Caco-2 (cell line): ENCODE data around the gene NDUFV3. TPM values are rescaled to one million over a fixed set of nuclear protein-coding genes. Genes with fewer than 3 reads are reported as not detected.
"Not testable (repeated sequence)": the region's sequence is repeated elsewhere in the genome, so short reads cannot be mapped to it uniquely, and the experiment has no call there.

ENCODE experiments used
- BruUV-seq: library from RNA; stranded (reverse); fragments of 400-500 nt; replicated peaks from 2 replicates; lab custom pipeline; 2021; lab: Mats Ljungman, UMichigan
- CTCF ChIA-PET: fragments of 300-600 bp; sonication (Branson Sonifier 250); formaldehyde crosslinking; loops from one replicate; lab custom pipeline; 2022; ENCODE audit warnings: antibody characterized with exemption; lab: Charles Lee
- POLR2A ChIA-PET: fragments of 300-600 bp; sonication (Branson Sonifier 250); formaldehyde crosslinking; loops from one replicate; lab custom pipeline; 2022; ENCODE audit warnings: antibody characterized with exemption; lab: Charles Lee
- DNase-seq, 2 experiments: peaks; one replicate each; pipeline versions ENCODE4 v3.0.0 to v3.0.0-alpha.2; 2020 to 2022
- H3K27me3 ChIP-seq: replicated peaks from 2 replicates; pipeline ENCODE4 v1.6.0; 2011; ENCODE audit warnings: low read length; ENCODE audit not compliant: control insufficient read depth, insufficient read depth
- H3K36me3 ChIP-seq: 2 replicates; pipeline ENCODE4 v1.5.1; 2011; ENCODE audit warnings: low read length; ENCODE audit not compliant: control insufficient read depth, insufficient read depth
- H3K4me1 ChIP-seq: fragments of 250-450 bp; sonication (Bioruptor Pico); 2 replicates; pipeline ENCODE4 v1.5.1; 2020; ENCODE audit warnings: mild to moderate bottlenecking
- H3K4me3 ChIP-seq: 2 replicates; pipeline ENCODE4 v1.5.1; 2011; ENCODE audit warnings: low read depth, mild to moderate bottlenecking, control low read depth, low read length
- H3K9me3 ChIP-seq: fragments of 250-450 bp; sonication (Bioruptor Pico); 2 replicates; pipeline ENCODE4 v1.5.1; 2020; ENCODE audit warnings: mild to moderate bottlenecking, moderate library complexity
- H3K27ac Mint-ChIP-seq: one replicate; pipeline ENCODE4 v1.8.0; 2022; ENCODE audit warnings: mixed read lengths; ENCODE audit not compliant: unreplicated experiment
- H3K27me3 Mint-ChIP-seq: one replicate; pipeline ENCODE4 v1.8.0; 2022; ENCODE audit warnings: mixed read lengths; ENCODE audit not compliant: insufficient read depth, unreplicated experiment
- H3K36me3 Mint-ChIP-seq: one replicate; pipeline ENCODE4 v1.8.0; 2022; ENCODE audit warnings: mild to moderate bottlenecking, mixed read lengths; ENCODE audit not compliant: insufficient read depth, unreplicated experiment
- H3K4me1 Mint-ChIP-seq: one replicate; pipeline ENCODE4 v1.8.0; 2022; ENCODE audit warnings: low read depth, mixed read lengths; ENCODE audit not compliant: unreplicated experiment
- H3K4me3 Mint-ChIP-seq: one replicate; pipeline ENCODE4 v1.8.0; 2022; ENCODE audit warnings: mild to moderate bottlenecking, moderate library complexity, mixed read lengths; ENCODE audit not compliant: unreplicated experiment
- H3K9me3 Mint-ChIP-seq: one replicate; pipeline ENCODE4 v1.8.0; 2022; ENCODE audit warnings: mixed read lengths; ENCODE audit not compliant: unreplicated experiment
- CTCF ChIP-seq, 2 experiments: fragments of 200-600 bp in 1 of 2; IDR thresholded peaks; 1 replicate in 1 of 2; 2 replicates in 1 of 2; pipeline versions ENCODE4 v1.5.1 to v1.8.0; 2011 to 2022; ENCODE audit warnings: antibody characterized with exemption in 1 of 2, control low read depth in 1 of 2, inconsistent platforms in 1 of 2, low read depth in 1 of 2, low read length in 1 of 2, mild to moderate bottlenecking in 1 of 2, moderate library complexity in 1 of 2; ENCODE audit not compliant: insufficient read depth in 1 of 2, severe bottlenecking in 1 of 2, unreplicated experiment in 1 of 2
- intact Hi-C: fragments of 100-400 bp; cut with micrococcal nuclease; formaldehyde crosslinking; loops from one replicate; pipeline ENCODE4 v1.10.0; 2022; ENCODE audit not compliant: unreplicated experiment
- total RNA-seq: library from RNA; stranded (reverse); gene quantifications from 2 replicates; pipeline ENCODE4 v1.2.3, GENCODE V29; 2022

The NDUFV3 gene
- total RNA-seq, 1 experiment from 2014 or later: 32.5 TPM

- ChIA-PET POLR2A (interaction anchor here (0.6 kb wide), 1 partner anchor 38 kb away, joined by 3 read pairs; no protein-coding TSS in a partner anchor), CTCF (interaction anchor here (0.9 kb wide), 1 partner anchor 22 kb away, joined by 3 read pairs; no protein-coding TSS in a partner anchor)
- Mint-ChIP-seq H3K36me3 (peaks cover 76% of the 10 kb centered on the region), H3K4me3 (peak overlapping the region; percentile 97), H3K27ac (peak overlapping the region; percentile 99), H3K4me1 (peaks cover 35% of the 10 kb centered on the region)
- not testable (repeated sequence) for H3K27me3 ChIP-seq, H3K9me3 ChIP-seq, H3K27me3 Mint-ChIP-seq, DNase-seq, BruUV-seq, H3K36me3 ChIP-seq, H3K9me3 Mint-ChIP-seq
- Histone ChIP-seq H3K4me3 (peak overlapping the region; percentile 23), H3K4me1 (peaks cover 58% of the 10 kb centered on the region)
- intact Hi-C loops: loop anchor here (2.0 kb wide), 2 partner anchors 21 to 41 kb away; partner anchors contain the start of gene PKNOX1
These were observed 40.9 kb downstream of the NDUFV3 start for GRCh38 chr21:42933973-42934372.

GRCh38 chr21:42936360-42936759 lies 43.3 kb downstream of the NDUFV3 start:
- H3K36me3 ChIP-seq, H3K4me3 ChIP-seq, CTCF ChIA-PET, H3K9me3 Mint-ChIP-seq, BruUV-seq, H3K27me3 Mint-ChIP-seq, H3K27me3 ChIP-seq, H3K9me3 ChIP-seq, POLR2A ChIA-PET, intact Hi-C loops: not testable (repeated sequence)
- peaks cover 84% of the 10 kb centered on the region for H3K36me3 Mint-ChIP-seq
- H3K4me1 ChIP-seq: peaks cover 55% of the 10 kb centered on the region
- peaks cover 35% of the 10 kb centered on the region for H3K4me1 Mint-ChIP-seq
- H3K4me3 Mint-ChIP-seq: peak overlapping the region; percentile 72
- peak; percentile 27 to 62 for DNase-seq
- H3K27ac Mint-ChIP-seq: peak overlapping the region; percentile 83

GRCh38 chr21:42937034-42937940 lies 44.2 kb downstream of the NDUFV3 start:
- H3K27me3 ChIP-seq, H3K4me3 ChIP-seq, H3K9me3 ChIP-seq, CTCF ChIA-PET, H3K27me3 Mint-ChIP-seq, H3K36me3 ChIP-seq, H3K9me3 Mint-ChIP-seq: not testable (repeated sequence)
- H3K27ac Mint-ChIP-seq: peak overlapping the region; percentile 83
- DNase-seq: peak; percentile 59 to 71
- intact Hi-C loops: loop anchor here (1.0 kb wide), 2 partner anchors 18 to 32 kb away; no protein-coding TSS in a partner anchor
- peak overlapping the region; percentile 72 for H3K4me3 Mint-ChIP-seq
- H3K36me3 Mint-ChIP-seq: peaks cover 88% of the 10 kb centered on the region
- H3K4me1 Mint-ChIP-seq: peaks cover 38% of the 10 kb centered on the region
- TSS peak; percentile 11 for BruUV-seq
- POLR2A ChIA-PET: interaction anchor here (0.7 to 1.3 kb wide), 3 partner anchors 19 to 37 kb away, joined by 3 to 17 read pairs (median 3); no protein-coding TSS in a partner anchor
- peaks cover 59% of the 10 kb centered on the region for H3K4me1 ChIP-seq

- Histone ChIP-seq H3K9me3 (no peaks in the 10 kb centered on the region), H3K4me3 (no peak overlapping the region), H3K27me3 (no peaks in the 10 kb centered on the region), H3K4me1 (peaks cover 59% of the 10 kb centered on the region), H3K36me3 (no peaks in the 10 kb centered on the region)
- Mint-ChIP-seq H3K4me3 (peak overlapping the region; percentile 72), H3K27me3 (no peaks in the 10 kb centered on the region), H3K9me3 (no peaks in the 10 kb centered on the region), H3K36me3 (peaks cover 88% of the 10 kb centered on the region), H3K4me1 (peaks cover 43% of the 10 kb centered on the region), H3K27ac (peak overlapping the region; percentile 83)
- TF ChIP-seq CTCF (IDR thresholded peaks at IDR 0.05; ENCODE audit: insufficient read depth in 1 of 2, low read depth in 1 of 2, low read length in 1 of 2, severe bottlenecking in 1 of 2, unreplicated experiment in 1 of 2): no peak
- ChIA-PET POLR2A (interaction anchor here (0.7 to 1.3 kb wide), 2 partner anchors 18 to 36 kb away, joined by 3 to 17 read pairs; no protein-coding TSS in a partner anchor), CTCF (no interaction called here)
- no peak for DNase-seq
- BruUV-seq: no TSS peak
- intact Hi-C loops: loop anchor here (1.0 kb wide), 2 partner anchors 17 to 31 kb away; no protein-coding TSS in a partner anchor
These were observed 45.0 kb downstream of the NDUFV3 start for GRCh38 chr21:42937960-42938605.

GRCh38 chr21:42938606-42938995 lies 45.5 kb downstream of the NDUFV3 start:
- Mint-ChIP-seq H3K4me1 (peaks cover 43% of the 10 kb centered on the region), H3K36me3 (peaks cover 90% of the 10 kb centered on the region), H3K4me3 (peak overlapping the region; percentile 72), H3K27ac (peak overlapping the region; percentile 83)
- peaks cover 59% of the 10 kb centered on the region for H3K4me1 ChIP-seq
- intact Hi-C loops, H3K27me3 Mint-ChIP-seq, CTCF ChIA-PET, H3K27me3 ChIP-seq, DNase-seq, H3K4me3 ChIP-seq, BruUV-seq, H3K9me3 Mint-ChIP-seq, H3K9me3 ChIP-seq, H3K36me3 ChIP-seq: not testable (repeated sequence)
- POLR2A ChIA-PET: interaction anchor here (0.6 kb wide), 1 partner anchor 19 kb away, joined by 3 read pairs; no protein-coding TSS in a partner anchor
